CD4-positive, alpha-beta T cell treated with Interferon alpha-2 for 1 hour (primary cell): ENCODE measurements around the gene SRSF7.
"Not testable (repeated sequence)": the region's sequence is repeated elsewhere in the genome, so short reads cannot be mapped to it uniquely, and the experiment has no call there.

Source experiments
- DNase-seq, 2 donors: peaks; one replicate each; pipeline ENCODE4 v3.0.0-alpha.2; 2020 to 2022

SRSF7 gene

GRCh38 chr2:38750891-38751595, at the start of gene SRSF7:
Gene SRSF7, minus strand, starts transcription at chr2:38751361. Its CDS starts 105 bp downstream, at chr2:38751256.
- DNase-seq = peak; percentile 98 to 99

GRCh38 chr2:38797953-38798352, 46.8 kb upstream of the SRSF7 start:
- no peak for DNase-seq

GRCh38 chr2:38797250-38797676, 46.1 kb upstream of the SRSF7 start:
- DNase-seq = no peak

GRCh38 chr2:38795016-38795415, 43.9 kb upstream of the SRSF7 start:
- DNase-seq = not testable (repeated sequence)

GRCh38 chr2:38794235-38794946, 43.2 kb upstream of the SRSF7 start:
- no peak for DNase-seq

- DNase-seq = no peak
Observed at GRCh38 chr2:38793511-38793910, 42.4 kb upstream of the SRSF7 start.

- no peak for DNase-seq
Observed at GRCh38 chr2:38792751-38793150, 41.6 kb upstream of the SRSF7 start.

GRCh38 chr2:38792321-38792720, 41.2 kb upstream of the SRSF7 start:
- DNase-seq = not testable (repeated sequence)

- no peak for DNase-seq
Observed at GRCh38 chr2:38791744-38792143, 40.6 kb upstream of the SRSF7 start.

GRCh38 chr2:38789691-38790090, 38.5 kb upstream of the SRSF7 start:
- DNase-seq = no peak

GRCh38 chr2:38788306-38788705, 37.1 kb upstream of the SRSF7 start:
- no peak for DNase-seq

GRCh38 chr2:38783586-38783985, 32.4 kb upstream of the SRSF7 start:
- no peak for DNase-seq

- DNase-seq = no peak
Observed at GRCh38 chr2:38778687-38779082, 27.5 kb upstream of the SRSF7 start.

- DNase-seq = no peak
Observed at GRCh38 chr2:38776531-38776930, 25.4 kb upstream of the SRSF7 start.

GRCh38 chr2:38775921-38776225, 24.7 kb upstream of the SRSF7 start:
- no peak for DNase-seq

GRCh38 chr2:38775097-38775920, 24.1 kb upstream of the SRSF7 start:
- no peak for DNase-seq

GRCh38 chr2:38771632-38772031, 20.5 kb upstream of the SRSF7 start:
- no peak for DNase-seq

- no peak for DNase-seq
Observed at GRCh38 chr2:38765551-38765950, 14.4 kb upstream of the SRSF7 start.

GRCh38 chr2:38765149-38765548, 14.0 kb upstream of the SRSF7 start:
- no peak for DNase-seq

GRCh38 chr2:38763728-38764127, 12.6 kb upstream of the SRSF7 start:
- DNase-seq = no peak

GRCh38 chr2:38763228-38763627, 12.1 kb upstream of the SRSF7 start:
- no peak for DNase-seq

- DNase-seq = not testable (repeated sequence)
Observed at GRCh38 chr2:38755891-38756290, 4.7 kb upstream of the SRSF7 start.

GRCh38 chr2:38754506-38754905, 3.3 kb upstream of the SRSF7 start:
- DNase-seq = no peak

- DNase-seq = no peak
Observed at GRCh38 chr2:38754049-38754448, 2.9 kb upstream of the SRSF7 start.
